ENCODE results near the gene SPRR3.

Gene SPRR3

GRCh38 chr1:153001382-153001781, at the start of gene SPRR3:
Gene SPRR3 (plus strand): TSS chr1:153001749. CDS start chr1:153003021, 1,272 bp downstream.
- no peak for DNase-seq

GRCh38 chr1:152953761-152954160, 47.8 kb upstream of the SPRR3 start:
- DNase-seq: no peak

- no peak for DNase-seq
Measured at GRCh38 chr1:152954436-152954835, 47.1 kb upstream of the SPRR3 start.

GRCh38 chr1:152957561-152957960, 44.0 kb upstream of the SPRR3 start:
- no peak for DNase-seq

DNA sequence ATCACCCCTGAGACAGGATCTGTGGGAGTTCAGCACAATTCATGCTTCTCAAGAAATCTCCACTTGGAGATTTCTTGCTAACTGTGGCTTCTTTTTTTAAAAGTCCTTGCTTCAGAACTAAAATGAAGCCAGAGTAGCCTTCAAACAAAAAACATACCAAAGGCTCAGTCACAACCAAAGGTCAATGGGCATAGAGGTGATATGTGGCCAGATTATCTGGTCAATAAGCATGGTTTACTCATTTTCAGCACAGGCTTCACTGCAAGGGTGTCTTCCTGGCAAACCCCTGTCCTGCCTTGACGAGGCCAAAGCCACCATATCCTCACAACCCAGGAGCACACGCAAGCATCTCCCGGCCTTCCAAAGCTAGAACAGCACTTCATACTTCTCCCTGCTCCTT, 42.3 kb upstream of the SPRR3 start:
- DNase-seq: no peak

GRCh38 chr1:152959801-152960451, 41.6 kb upstream of the SPRR3 start:
- no peak for DNase-seq

DNA sequence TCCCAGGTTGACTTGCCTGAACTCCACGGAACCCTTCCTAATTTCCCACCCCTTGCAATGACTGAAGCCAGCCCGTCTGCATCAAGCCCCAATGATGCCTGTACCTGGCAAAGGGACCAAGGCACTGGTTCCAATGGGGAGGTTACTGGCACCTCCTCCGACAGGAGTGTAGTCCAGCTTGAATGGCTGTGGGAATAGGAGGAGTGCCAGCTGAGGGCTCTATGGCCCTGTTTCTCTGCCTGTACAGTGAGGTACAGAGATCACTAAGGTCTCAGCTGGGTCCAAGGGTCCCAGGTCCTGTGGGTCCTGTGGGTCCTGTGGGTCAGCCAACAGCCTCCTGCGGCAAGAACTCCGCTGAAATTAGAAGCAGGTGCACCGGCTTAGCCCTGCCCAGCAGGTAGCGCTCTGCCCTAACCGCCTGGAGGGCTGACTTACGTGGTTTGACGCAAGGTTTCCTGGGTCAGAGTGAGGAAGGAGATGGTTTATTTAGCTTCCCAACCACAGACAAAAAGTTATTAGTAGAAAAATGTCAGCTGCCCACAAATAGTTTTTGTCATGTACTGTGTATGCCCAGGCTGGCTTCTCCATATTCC, 41.0 kb upstream of the SPRR3 start:
- DNase-seq: no peak

DNA sequence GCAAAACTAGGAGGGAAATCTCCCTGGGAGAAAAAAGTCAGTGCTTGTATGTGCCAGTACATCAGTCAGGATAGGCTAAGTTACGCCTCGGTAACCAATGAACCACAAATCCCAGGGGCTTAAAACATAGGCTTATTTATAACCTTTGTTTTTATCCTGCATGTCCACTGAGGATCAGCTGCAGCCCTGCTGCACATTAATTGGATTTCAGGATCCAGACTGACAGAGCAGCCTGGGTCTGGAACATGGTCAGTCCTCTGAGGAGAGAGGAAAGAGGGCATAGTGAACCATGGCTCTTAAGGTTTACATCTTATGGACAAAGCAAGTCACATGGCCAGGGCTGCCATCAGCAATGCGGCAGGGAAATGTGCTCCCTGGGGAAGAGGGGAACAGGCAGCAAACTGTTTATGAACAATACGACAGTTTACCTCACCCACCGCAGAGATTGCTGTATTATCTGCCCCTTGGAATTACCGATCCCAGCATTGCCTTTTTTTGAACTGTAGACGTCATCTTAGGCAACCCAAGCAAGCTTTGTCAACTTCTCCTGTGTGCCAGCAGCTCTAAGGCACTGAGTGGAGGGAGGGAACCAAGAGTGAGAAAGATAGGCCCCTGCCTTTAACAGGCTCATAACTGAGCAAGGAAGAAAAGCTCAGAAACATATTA, 40.2 kb upstream of the SPRR3 start:
- DNase-seq: no peak

DNA sequence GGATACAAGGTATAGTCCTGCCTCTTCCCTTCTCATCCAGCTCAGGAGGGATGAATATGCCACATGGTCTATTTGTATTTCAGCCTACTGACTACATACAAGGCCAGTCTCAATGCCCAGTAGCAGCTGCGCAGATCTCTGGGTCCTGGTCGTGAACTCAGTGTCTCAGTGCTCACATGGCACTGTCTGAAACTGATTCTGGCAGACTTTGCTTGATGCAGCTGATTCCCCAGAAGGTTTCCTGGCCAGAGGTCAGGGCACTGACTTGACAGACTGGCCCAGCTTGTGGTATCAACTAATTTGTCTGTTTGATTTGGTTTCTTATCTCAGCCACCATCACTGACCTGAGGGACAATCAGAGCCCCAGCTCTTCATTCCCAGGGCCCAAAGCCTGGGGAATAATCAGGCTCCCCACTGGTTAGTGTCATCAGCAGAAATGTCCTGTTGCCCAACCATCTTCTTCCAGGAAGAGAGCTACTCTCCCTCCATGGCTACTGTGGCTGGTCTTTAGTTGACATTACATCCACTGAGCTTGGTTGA, 38.6 kb upstream of the SPRR3 start:
- DNase-seq: no peak

DNA sequence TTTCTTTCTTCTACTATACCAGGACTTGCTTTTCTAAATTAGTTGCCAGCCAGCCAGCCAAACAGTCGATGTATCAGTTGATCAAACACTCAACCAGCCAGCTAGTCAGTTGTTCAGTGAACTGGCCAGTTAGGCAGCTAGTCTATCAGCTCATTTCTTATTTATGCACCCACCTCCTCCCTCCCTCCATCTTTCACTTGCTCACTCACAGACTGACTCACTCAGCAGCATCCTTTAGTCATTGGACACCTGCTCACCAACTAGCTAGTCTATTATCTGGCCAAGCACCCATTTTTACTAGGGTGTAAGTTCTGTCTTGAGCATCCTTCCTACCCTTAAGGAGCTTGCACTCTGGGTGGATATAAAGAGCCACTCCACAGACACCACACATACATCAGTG, 37.0 kb upstream of the SPRR3 start:
- no peak for DNase-seq

GRCh38 chr1:152965853-152966252, 35.7 kb upstream of the SPRR3 start:
- no peak for DNase-seq

DNA sequence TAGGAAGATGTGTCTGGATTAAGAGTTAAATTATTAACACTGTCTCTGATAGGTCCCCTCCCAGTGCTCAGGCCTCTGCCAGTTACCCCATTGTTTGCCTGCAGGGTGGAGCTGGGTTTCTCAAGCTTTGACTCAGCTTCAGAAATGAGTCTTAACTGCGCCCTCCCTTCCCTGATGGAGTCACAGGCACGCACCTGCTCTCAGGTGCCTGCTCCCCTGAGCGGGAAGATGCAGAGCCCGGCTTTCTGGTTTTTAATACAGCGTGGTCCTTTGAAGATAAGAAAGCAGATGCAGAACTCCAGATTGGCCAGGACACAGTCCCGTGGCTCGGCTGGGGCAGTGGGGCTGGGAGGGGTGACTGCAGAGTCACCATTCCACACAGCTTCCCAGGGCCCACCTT, 34.3 kb upstream of the SPRR3 start:
- no peak for DNase-seq

DNA sequence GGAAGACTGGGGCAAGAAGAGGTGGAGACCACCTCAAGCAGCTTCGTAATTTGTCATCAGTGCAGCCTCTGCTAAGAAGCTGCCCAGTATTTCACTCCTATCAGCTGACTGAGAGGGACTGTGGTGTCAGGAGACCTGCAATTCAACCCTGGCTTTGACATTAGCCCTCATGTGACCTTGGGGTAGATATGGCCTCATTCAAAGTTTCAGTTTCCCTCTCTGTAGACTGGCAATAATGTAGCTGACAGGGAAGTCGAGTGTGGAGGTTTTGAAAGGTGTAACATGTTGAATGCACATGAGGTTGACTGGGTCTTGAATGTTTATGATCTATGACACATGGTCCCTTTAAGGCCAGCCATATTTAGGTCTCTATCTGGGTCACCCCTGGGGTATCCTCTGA, 33.3 kb upstream of the SPRR3 start:
- no peak for DNase-seq

- DNase-seq: no peak
Measured at GRCh38 chr1:152969036-152969435, 32.5 kb upstream of the SPRR3 start.

- DNase-seq: no peak
Measured at GRCh38 chr1:152970495-152970894, 31.1 kb upstream of the SPRR3 start, which contains the start of gene SPRR4. Gene SPRR4 (plus strand): TSS chr1:152970648. CDS start chr1:152971891, 1,243 bp downstream.

DNA sequence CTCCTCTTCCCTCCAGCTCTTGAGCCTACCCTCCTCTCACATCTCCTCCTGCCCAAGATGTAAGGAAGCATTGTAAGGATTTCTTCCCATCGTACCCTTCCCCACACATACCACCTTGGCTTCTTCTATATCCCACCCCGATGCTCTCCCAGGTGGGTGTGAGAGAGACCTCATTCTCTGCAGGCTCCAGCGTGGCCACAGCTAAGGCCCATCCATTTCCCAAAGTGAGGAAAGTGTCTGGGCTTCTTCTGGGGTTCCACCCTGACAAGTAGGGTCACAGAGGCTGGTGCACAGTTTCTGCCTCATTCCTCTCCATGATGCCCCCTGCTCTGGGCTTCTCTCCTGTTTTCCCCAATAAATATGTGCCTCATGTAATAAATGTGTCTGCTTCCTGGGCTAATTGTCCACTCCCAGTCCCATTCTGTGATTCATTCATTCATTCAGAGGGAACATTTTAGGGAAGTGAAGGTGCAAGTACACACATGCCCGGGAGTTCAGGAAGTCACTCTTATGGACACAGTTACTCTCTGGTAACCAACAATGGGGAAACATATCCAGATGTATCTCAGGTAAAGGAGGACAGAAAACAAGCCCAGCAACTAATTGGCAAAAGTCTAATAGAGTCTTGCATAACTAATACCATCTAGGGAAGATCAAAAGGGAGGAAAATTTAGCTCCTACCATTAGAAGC, 29.2 kb upstream of the SPRR3 start:
- no peak for DNase-seq

- no peak for DNase-seq
Measured at GRCh38 chr1:152976688-152977087, 24.9 kb upstream of the SPRR3 start.

DNA sequence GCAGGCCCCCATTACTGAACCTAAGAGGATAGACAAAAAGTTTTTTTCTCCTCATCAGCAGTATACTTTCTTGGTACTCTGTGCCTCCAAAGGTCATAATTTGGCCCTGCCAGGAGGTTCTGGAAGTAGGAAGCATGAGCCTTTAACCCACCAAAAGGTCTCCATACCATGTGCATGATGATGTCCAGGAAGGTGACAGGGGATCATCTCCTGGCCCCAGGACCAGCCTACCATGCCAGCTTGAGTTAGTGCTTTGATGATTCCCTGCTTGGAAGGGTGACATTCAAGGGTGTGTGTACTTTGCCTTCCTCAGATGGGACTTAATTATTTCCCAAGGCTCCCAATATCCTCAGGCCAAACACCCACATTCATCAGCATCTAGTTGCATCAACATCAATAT, 23.9 kb upstream of the SPRR3 start:
- no peak for DNase-seq

GRCh38 chr1:152980676-152981075, 20.9 kb upstream of the SPRR3 start:
- no peak for DNase-seq

GRCh38 chr1:152981146-152981871, 20.2 kb upstream of the SPRR3 start:
- no peak for DNase-seq

DNA sequence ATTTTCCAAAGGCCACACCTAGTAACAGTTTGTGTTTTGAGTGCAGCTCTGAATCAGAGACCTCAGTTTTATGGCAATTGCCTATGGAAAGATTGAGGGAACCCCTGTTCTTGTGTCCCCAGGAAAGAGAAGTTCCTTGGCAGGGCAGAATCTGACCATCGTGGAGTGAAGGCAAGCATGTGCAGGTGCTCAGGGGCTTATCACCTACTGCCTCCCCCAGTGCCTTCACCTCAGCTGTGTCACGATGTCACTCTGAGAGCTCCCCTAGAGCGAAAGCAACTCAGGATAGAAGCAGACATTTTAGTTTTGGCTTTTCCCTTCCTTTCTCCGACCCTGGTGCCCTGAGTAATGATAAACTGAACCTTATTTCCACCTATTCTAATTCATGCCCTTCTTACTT, 19.5 kb upstream of the SPRR3 start:
- no peak for DNase-seq

DNA sequence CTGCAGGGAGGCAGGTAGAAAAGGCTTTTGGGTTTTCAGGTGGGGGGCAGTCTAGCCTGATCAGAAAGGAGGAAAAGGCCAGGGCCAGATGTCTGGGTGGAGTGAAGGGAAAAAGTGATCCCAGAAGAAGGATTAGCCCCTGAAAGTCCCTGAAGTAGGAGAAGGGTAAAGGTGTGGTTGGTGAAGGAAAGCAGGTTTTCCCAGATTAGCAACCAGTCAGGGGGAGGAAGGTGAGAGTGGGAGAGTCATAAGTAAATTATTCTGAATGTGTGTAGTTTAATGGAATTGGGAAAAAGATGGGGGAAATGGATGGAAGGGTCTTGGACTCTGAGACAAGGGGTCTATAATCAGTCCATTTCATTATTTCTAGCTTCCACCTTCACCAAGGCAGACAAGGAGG, 18.3 kb upstream of the SPRR3 start:
- no peak for DNase-seq

DNA sequence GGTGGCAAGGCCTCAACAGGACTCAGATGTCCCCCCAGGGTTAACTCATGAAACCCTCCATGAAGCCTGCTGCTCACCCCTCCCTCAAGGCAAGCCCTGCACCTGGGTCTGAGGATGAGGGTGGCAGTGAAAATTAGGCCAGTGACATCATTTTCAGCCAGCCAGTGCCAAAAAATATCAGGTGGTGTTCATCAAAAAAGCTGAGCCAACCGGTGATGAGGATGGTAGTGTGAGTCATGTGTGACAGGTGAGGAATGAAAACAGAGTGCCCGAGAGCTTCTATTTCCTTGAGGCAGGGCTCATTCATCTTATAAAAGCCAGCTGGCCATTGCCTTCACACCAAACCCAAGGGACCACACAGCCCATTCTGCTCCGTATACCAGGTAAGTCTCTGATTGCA, 17.8 kb upstream of the SPRR3 start, which contains the start of gene SPRR1A:
Gene SPRR1A (plus strand): TSS at position 339 of the 400 bp plus-strand sequence. CDS start 1,150 bp downstream, outside the sequence.
- DNase-seq: no peak

All from stimulated activated CD4-positive, alpha-beta T cell treated with anti-CD3 and anti-CD28 coated beads, Interleukin-2, amount 100 ng/mL, for 48 hours (primary cell).